HepG2 (cell line): ENCODE measurements around the gene PRMT7. TPM values are rescaled to one million over a fixed set of nuclear protein-coding genes. Genes with fewer than 3 reads are reported as not detected.

ENCODE experiments used
- ATAC-seq: fragments of 200-7000 bp; cut with Tn5 transposase; 3 replicates; pipeline ENCODE4 v1.9.1; 2020; ENCODE audit warnings: mild to moderate bottlenecking, moderate library complexity
- BruUV-seq: library from RNA; stranded (reverse); fragments of 400-500 nt; replicated peaks from 2 replicates; lab custom pipeline; 2021; lab: Mats Ljungman, UMichigan
- CTCF ChIA-PET: fragments of 300-600 bp; formaldehyde crosslinking; extraction: SDS; loops from one replicate; lab custom pipeline; 2021; ENCODE audit warnings: low total read pairs, inconsistent platforms, low intra/inter-chr PET ratio; lab: Yijun Ruan, JAX
- POLR2A ChIA-PET: fragments of 350-600 bp; sonication (Branson Sonifier 250); formaldehyde crosslinking; loops from one replicate; lab custom pipeline; 2020; ENCODE audit warnings: antibody characterized with exemption, inconsistent platforms; lab: Yijun Ruan, JAX
- DNase-seq: peaks from one replicate; pipeline ENCODE4 v3.0.0-alpha.2; 2015; ENCODE audit warnings: low spot score
- FAIRE-seq: peaks from 3 replicates; lab custom pipeline; 2011; peaks lifted over from hg19 to GRCh38; lab: Jason Lieb, UNC
- H2AFZ ChIP-seq: one replicate; pipeline ENCODE4 v1.6.1; 2011; ENCODE audit warnings: low read length, inconsistent platforms
- H3K27ac ChIP-seq: fragments of 300-600 bp; 3 replicates; pipeline ENCODE4 v1.8.0; 2011; ENCODE audit warnings: mixed run types, mild to moderate bottlenecking, mixed read lengths, low read length, inconsistent platforms; ENCODE audit not compliant: insufficient read depth; ENCODE audit errors: extremely low read length
- H3K27me3 ChIP-seq, 2 experiments: fragments of 200-600 bp in 1 of 2; 2 replicates in 1 of 2; 3 replicates in 1 of 2; pipeline versions ENCODE4 v1.6.0 to v1.8.0; 2011; ENCODE audit warnings: low read length in 2 of 2, mild to moderate bottlenecking in 2 of 2, moderate library complexity in 2 of 2, inconsistent platforms in 1 of 2; ENCODE audit not compliant: insufficient read depth in 2 of 2, control insufficient read depth in 1 of 2
- H3K36me3 ChIP-seq, 2 experiments: fragments of 200-600 bp in 1 of 2; replicated peaks in 1 of 2; 2 replicates in 1 of 2; 3 replicates in 1 of 2; pipeline versions ENCODE4 v1.5.1 to v1.8.0; 2011; ENCODE audit warnings: low read length in 2 of 2, inconsistent platforms in 1 of 2; ENCODE audit not compliant: insufficient read depth in 2 of 2, control insufficient read depth in 1 of 2
- H3K4me1 ChIP-seq: 2 replicates; pipeline ENCODE4 v1.5.1; 2012; ENCODE audit warnings: low read length, inconsistent platforms; ENCODE audit not compliant: insufficient read depth
- H3K4me2 ChIP-seq: 2 replicates; pipeline ENCODE4 v1.6.0; 2011; ENCODE audit warnings: low read depth, low read length, inconsistent platforms
- H3K4me3 ChIP-seq, 3 experiments: fragments of 200-600 bp in 1 of 3; sonication (generic), shearing (Covaris generic) in 1 of 3; replicated peaks in 1 of 3; 2 replicates each; pipeline ENCODE4 v1.5.1; 2011 to 2016; ENCODE audit warnings: low read length in 3 of 3, inconsistent platforms in 2 of 3, low read depth in 2 of 3, mild to moderate bottlenecking in 2 of 3, control low read depth in 1 of 3, mixed read lengths in 1 of 3; ENCODE audit not compliant: insufficient read depth in 1 of 3
- H3K79me2 ChIP-seq: one replicate; pipeline ENCODE4 v1.6.1; 2011; ENCODE audit warnings: low read length, inconsistent platforms; ENCODE audit not compliant: insufficient read depth
- H3K9ac ChIP-seq: 2 replicates; pipeline ENCODE4 v1.6.0; 2011; ENCODE audit warnings: mild to moderate bottlenecking, low read depth, low read length, inconsistent platforms; ENCODE audit not compliant: insufficient read depth
- H3K9me3 ChIP-seq: 2 replicates; pipeline ENCODE4 v1.5.1; 2012; ENCODE audit warnings: mild to moderate bottlenecking, low read length
- H4K20me1 ChIP-seq: 2 replicates; pipeline ENCODE4 v1.6.0; 2011; ENCODE audit warnings: inconsistent platforms, mild to moderate bottlenecking, low read length, moderate library complexity; ENCODE audit not compliant: insufficient read depth
- AHR ChIP-seq: IDR thresholded peaks from 2 replicates; pipeline ENCODE4 v1.6.1; 2018; ENCODE audit warnings: missing genetic modification reagents, missing compliant biosample characterization
- CEBPG ChIP-seq: IDR thresholded peaks from 2 replicates; pipeline ENCODE4 v1.6.1; 2016
- MAX ChIP-seq: IDR thresholded peaks from 2 replicates; pipeline ENCODE4 v1.6.1; 2012; ENCODE audit warnings: inconsistent platforms
- PAXIP1 ChIP-seq: sonication (generic); formaldehyde crosslinking; conservative IDR thresholded peaks from 2 replicates; pipeline ENCODE4 v1.4.0; 2020; ENCODE audit warnings: mild to moderate bottlenecking, missing genetic modification reagents, moderate library complexity
- ZBED4 ChIP-seq: sonication (generic); formaldehyde crosslinking; IDR thresholded peaks from 2 replicates; pipeline ENCODE4 v1.4.0; 2020; ENCODE audit warnings: missing genetic modification reagents, borderline replicate concordance
- ZNF510 ChIP-seq: sonication (generic); formaldehyde crosslinking; IDR thresholded peaks from 2 replicates; pipeline ENCODE4 v1.4.0; 2020; ENCODE audit warnings: low read depth, mild to moderate bottlenecking, missing genetic modification reagents
- WGBS: methylation state at CpG from one replicate; pipeline ENCODE4 v1.1.6; 2017; ENCODE audit warnings: low lambda C conversion rate; 5-methylcytosine and 5-hydroxymethylcytosine counted together
- in situ Hi-C: cut with HindIII; loops from 2 replicates; pipeline ENCODE4 v1.10.0; 2017; ENCODE audit warnings: low pct_unique_long_range_greater_than_20kb; ENCODE audit not compliant: extremely low pct_ligation_motif_present
- intact Hi-C: fragments of 100-400 bp; cut with micrococcal nuclease; formaldehyde crosslinking; loops from one replicate; pipeline ENCODE4 v1.10.0; 2022; ENCODE audit not compliant: unreplicated experiment
- polyA plus RNA-seq, 8 experiments: library from polyadenylated mRNA; depleted of rRNA in 3 of 8; stranded (reverse) in 7 of 8; unstranded in 1 of 8; fragments of >200 nt; fragmentation: Illumina TruSeq in 4 of 8; extraction: Trizol in 4 of 8; gene quantifications; 2 replicates each; pipeline versions ENCODE4 v1.2.1 to v1.2.3, GENCODE V29; 2011 to 2016; ENCODE audit warnings: low read depth in 4 of 8, missing spikeins in 1 of 8, mixed read lengths in 1 of 8; ENCODE audit not compliant: insufficient read depth in 1 of 8
- total RNA-seq, 5 experiments: library from RNA; depleted of rRNA; stranded (reverse); fragments of >200 nt; fragmentation: Illumina TruSeq; extraction: Trizol; gene quantifications; 2 replicates each; pipeline ENCODE4 v1.2.3, GENCODE V29; 2016; ENCODE audit warnings: low read depth in 1 of 5
- TF ChIP-seq, protein P1 (sequence below), 2 experiments: IDR thresholded peaks; 2 replicates each; pipeline ENCODE4 v1.6.1; 2011 to 2012; ENCODE audit warnings: low read length in 2 of 2, borderline replicate concordance in 1 of 2, low read depth in 1 of 2, mild to moderate bottlenecking in 1 of 2, moderate library complexity in 1 of 2
- TF ChIP-seq, protein P2 (sequence below): sonication (generic); formaldehyde crosslinking; IDR thresholded peaks from 2 replicates; pipeline ENCODE4 v1.5.1; 2020; ENCODE audit warnings: mild to moderate bottlenecking, missing genetic modification reagents, moderate library complexity

The PRMT7 gene
- total and polyA plus RNA-seq, 2 of the 13 experiments (the other 11 are each of a cell fraction or from before 2014, with no cell fraction given), result 47.5 to 55.0 TPM

GRCh38 chr16:68324336-68324735 is 13.5 kb downstream of the PRMT7 start:
- FAIRE-seq (no peak), ATAC-seq (no peak), DNase-seq (no peak)
- Histone ChIP-seq H3K79me2 (no peaks in the 10 kb centered on the region), H3K4me3 (no peak overlapping the region), H3K27ac (no peak overlapping the region), H3K4me1 (peaks cover 30% of the 10 kb centered on the region), H3K27me3 (no peaks in the 10 kb centered on the region), H4K20me1 (no peaks in the 10 kb centered on the region), H3K9me3 (no peaks in the 10 kb centered on the region), H3K9ac (no peak overlapping the region), H2AFZ (no peak overlapping the region), H3K4me2 (no peak overlapping the region), H3K36me3 (peaks cover 3 to 56% of the 10 kb centered on the region in 2 experiments)
- ChIA-PET POLR2A (interaction anchor here (0.8 to 3.9 kb wide), 3 partner anchors 14 to 67 kb away, joined by 3 to 24 read pairs (median 3); partner anchors contain the start of genes PRMT7, SLC7A6 and SLC7A6OS), CTCF (interaction anchor here (1.1 kb wide), 1 partner anchor 63 kb away, joined by 4 read pairs; no protein-coding TSS in a partner anchor)
- intact Hi-C loops (no loop called here), in situ Hi-C loops (no loop called here)
- 91% methylated on average over 5 of the region's 5 CpGs for WGBS
- no TSS peak for BruUV-seq
- TF ChIP-seq PAXIP1 (no peak), ZNF510 (no peak), AHR (CRISPR knock-in tag) (no peak), MAX (no peak), ZBED4 (no peak), CEBPG (no peak)
- TF ChIP-seq, protein P1, sequence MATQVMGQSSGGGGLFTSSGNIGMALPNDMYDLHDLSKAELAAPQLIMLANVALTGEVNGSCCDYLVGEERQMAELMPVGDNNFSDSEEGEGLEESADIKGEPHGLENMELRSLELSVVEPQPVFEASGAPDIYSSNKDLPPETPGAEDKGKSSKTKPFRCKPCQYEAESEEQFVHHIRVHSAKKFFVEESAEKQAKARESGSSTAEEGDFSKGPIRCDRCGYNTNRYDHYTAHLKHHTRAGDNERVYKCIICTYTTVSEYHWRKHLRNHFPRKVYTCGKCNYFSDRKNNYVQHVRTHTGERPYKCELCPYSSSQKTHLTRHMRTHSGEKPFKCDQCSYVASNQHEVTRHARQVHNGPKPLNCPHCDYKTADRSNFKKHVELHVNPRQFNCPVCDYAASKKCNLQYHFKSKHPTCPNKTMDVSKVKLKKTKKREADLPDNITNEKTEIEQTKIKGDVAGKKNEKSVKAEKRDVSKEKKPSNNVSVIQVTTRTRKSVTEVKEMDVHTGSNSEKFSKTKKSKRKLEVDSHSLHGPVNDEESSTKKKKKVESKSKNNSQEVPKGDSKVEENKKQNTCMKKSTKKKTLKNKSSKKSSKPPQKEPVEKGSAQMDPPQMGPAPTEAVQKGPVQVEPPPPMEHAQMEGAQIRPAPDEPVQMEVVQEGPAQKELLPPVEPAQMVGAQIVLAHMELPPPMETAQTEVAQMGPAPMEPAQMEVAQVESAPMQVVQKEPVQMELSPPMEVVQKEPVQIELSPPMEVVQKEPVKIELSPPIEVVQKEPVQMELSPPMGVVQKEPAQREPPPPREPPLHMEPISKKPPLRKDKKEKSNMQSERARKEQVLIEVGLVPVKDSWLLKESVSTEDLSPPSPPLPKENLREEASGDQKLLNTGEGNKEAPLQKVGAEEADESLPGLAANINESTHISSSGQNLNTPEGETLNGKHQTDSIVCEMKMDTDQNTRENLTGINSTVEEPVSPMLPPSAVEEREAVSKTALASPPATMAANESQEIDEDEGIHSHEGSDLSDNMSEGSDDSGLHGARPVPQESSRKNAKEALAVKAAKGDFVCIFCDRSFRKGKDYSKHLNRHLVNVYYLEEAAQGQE (IDR thresholded peaks at IDR 0.05; ENCODE audit: borderline replicate concordance in 1 of 2, low read depth in 1 of 2, low read length in 2 of 2), result no peak
- TF ChIP-seq, protein P2, sequence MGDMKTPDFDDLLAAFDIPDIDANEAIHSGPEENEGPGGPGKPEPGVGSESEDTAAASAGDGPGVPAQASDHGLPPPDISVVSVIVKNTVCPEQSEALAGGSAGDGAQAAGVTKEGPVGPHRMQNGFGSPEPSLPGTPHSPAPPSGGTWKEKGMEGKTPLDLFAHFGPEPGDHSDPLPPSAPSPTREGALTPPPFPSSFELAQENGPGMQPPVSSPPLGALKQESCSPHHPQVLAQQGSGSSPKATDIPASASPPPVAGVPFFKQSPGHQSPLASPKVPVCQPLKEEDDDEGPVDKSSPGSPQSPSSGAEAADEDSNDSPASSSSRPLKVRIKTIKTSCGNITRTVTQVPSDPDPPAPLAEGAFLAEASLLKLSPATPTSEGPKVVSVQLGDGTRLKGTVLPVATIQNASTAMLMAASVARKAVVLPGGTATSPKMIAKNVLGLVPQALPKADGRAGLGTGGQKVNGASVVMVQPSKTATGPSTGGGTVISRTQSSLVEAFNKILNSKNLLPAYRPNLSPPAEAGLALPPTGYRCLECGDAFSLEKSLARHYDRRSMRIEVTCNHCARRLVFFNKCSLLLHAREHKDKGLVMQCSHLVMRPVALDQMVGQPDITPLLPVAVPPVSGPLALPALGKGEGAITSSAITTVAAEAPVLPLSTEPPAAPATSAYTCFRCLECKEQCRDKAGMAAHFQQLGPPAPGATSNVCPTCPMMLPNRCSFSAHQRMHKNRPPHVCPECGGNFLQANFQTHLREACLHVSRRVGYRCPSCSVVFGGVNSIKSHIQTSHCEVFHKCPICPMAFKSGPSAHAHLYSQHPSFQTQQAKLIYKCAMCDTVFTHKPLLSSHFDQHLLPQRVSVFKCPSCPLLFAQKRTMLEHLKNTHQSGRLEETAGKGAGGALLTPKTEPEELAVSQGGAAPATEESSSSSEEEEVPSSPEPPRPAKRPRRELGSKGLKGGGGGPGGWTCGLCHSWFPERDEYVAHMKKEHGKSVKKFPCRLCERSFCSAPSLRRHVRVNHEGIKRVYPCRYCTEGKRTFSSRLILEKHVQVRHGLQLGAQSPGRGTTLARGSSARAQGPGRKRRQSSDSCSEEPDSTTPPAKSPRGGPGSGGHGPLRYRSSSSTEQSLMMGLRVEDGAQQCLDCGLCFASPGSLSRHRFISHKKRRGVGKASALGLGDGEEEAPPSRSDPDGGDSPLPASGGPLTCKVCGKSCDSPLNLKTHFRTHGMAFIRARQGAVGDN, result no peak
